ENCODE results near the gene SUN3.

The SUN3 gene, protein sequence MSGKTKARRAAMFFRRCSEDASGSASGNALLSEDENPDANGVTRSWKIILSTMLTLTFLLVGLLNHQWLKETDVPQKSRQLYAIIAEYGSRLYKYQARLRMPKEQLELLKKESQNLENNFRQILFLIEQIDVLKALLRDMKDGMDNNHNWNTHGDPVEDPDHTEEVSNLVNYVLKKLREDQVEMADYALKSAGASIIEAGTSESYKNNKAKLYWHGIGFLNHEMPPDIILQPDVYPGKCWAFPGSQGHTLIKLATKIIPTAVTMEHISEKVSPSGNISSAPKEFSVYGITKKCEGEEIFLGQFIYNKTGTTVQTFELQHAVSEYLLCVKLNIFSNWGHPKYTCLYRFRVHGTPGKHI

DNA sequence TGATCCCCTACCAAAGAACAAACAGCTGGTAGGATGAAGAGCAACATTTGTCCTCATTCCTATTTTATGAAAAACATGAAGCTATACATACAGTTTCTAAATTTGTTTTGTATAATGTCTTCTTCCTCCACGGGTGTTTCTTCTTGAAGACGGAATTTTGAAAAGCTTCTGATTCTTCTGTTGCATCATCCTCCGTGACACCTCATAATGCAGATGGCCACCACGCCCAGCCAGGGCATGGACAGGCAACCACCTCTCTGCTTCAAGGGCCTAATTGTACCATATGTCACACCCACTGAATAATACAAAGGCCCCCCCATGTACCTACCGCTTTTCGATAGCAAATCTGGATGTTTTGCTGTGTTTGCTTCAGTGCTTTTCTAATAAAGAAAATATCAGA is at the start of gene SUN3:
Gene SUN3, minus strand, starts transcription at position 170 of the 400 bp plus-strand sequence. Its CDS starts 169 bp downstream, at position 1.
- TF ChIP-seq JUND (IDR thresholded peaks at IDR 0.05; ENCODE audit: low read depth) = no peak
- no peak for DNase-seq (ENCODE audit: low read depth in 1 of 2, low spot score in 1 of 2)
- in situ Hi-C loops (cut with HindIII; ENCODE audit: low pct_unique_long_range_greater_than_20kb, low sequenced_read_pairs) = no loop called here

DNA sequence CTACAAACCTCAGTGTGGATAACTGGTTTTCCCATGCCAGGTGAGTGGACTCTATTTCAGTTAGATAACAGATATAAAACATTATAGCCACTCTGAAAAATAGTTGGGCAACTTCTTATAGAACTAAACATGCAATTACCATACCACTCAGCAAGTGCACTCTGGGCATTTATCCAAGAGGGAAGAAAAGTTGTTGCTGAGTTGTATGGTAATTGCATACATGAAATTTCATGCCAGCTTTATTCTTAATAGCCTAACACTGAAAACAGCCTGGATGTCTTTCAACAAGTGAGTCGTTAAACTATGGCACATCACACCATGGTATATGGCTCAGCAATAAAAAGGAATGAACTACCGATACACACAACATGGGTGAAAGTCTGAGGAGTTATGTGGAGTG is 49.6 kb upstream of the SUN3 start:
- TF ChIP-seq JUND (IDR thresholded peaks at IDR 0.05; ENCODE audit: low read depth) = no peak
- no peak for DNase-seq (ENCODE audit: low read depth in 1 of 2, low spot score in 1 of 2)
- in situ Hi-C loops (cut with HindIII; ENCODE audit: low pct_unique_long_range_greater_than_20kb, low sequenced_read_pairs) = no loop called here

DNA sequence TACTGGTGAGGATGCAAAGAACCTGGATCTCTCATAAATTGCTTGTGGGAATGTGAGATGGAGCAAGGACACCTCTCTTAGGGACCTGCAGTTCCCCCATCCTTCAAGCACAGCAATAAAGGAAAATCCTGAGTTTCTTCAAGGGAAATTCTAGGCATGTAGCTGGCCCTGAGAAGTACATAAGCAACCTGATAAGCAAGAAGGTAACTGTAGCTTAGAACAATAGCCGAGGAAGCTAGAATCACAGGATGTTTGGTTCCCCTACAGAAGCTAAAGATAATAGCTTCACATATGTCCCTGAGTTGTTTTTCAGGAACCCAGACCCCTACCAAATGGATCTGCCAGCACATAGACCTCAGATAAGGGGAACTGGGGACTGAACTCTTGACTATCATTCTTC is 48.5 kb upstream of the SUN3 start:
- in situ Hi-C loops (cut with HindIII; ENCODE audit: low pct_unique_long_range_greater_than_20kb, low sequenced_read_pairs) = no loop called here
- DNase-seq (ENCODE audit: low read depth in 1 of 2, low spot score in 1 of 2) = no peak
- TF ChIP-seq JUND (IDR thresholded peaks at IDR 0.05; ENCODE audit: low read depth) = no peak

DNA sequence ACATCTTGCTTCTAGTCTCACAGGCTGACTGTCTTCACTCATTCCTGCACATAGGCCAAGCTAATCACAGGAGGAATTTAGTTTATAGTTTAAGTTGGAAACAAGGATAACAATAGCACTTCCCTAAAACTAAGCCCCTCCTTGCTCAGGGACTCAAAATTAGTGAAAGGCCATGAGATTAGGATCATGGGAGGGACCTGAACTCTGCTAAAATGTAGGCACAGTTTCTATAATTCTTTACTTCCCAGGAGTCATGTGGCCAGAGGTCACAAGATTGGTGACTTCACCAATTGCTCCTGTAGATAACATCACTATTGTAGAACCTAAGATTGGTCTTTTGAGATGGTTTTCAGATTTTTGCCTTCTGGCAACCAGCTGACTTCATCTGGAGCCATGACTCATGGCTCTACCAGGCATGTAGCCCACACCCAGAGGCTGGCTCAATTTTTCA is 45.3 kb upstream of the SUN3 start:
- no peak for TF ChIP-seq JUND (IDR thresholded peaks at IDR 0.05; ENCODE audit: low read depth)
- in situ Hi-C loops (cut with HindIII; ENCODE audit: low pct_unique_long_range_greater_than_20kb, low sequenced_read_pairs) = no loop called here
- no peak for DNase-seq (ENCODE audit: low read depth in 1 of 2, low spot score in 1 of 2)

DNA sequence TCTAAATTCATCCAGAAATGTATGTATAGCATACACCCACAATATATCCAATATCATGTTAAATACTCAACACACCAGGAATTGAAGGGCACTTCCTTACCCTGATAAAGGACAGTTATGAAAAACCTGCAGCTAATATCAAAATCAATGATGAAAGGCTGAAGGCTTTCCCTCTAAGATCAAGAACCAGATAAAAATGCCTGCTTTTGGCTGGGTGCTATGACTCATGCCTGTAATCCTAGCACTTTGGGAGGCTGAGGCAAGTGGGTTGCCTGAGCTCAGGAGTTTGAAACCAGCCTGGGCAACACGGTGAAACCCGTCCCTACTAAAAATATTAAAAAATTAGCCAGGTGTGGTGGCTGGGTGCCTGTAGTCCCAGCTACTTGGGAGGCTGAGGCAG is 38.6 kb upstream of the SUN3 start:
- DNase-seq (ENCODE audit: low read depth in 1 of 2, low spot score in 1 of 2) = no peak

DNA sequence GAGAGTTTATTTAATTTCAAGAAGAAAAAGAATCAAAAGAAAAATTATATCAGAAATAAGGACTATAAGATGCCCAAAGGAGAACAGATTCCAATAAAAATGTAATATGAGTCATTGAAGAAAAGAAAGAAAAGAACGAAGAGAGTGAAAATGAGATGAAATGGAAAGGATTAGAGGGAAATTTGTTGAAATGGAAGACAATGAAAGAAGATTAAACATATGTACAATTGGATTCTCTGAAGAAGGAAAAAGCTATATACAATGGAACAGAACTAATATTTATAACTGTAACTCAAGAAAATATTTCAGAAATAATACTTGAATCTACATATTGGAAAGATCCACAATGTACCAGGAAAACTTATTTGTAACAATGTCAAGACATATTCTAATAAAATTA is 35.1 kb upstream of the SUN3 start:
- in situ Hi-C loops (cut with HindIII; ENCODE audit: low pct_unique_long_range_greater_than_20kb, low sequenced_read_pairs) = no loop called here
- no peak for DNase-seq (ENCODE audit: low read depth in 1 of 2, low spot score in 1 of 2)
- no peak for TF ChIP-seq JUND (IDR thresholded peaks at IDR 0.05; ENCODE audit: low read depth)

More for the DNA sequence above, 38.6 kb upstream of the SUN3 start:
- in situ Hi-C loops (cut with HindIII; ENCODE audit: low pct_unique_long_range_greater_than_20kb, low sequenced_read_pairs) = no loop called here
- TF ChIP-seq JUND (IDR thresholded peaks at IDR 0.05; ENCODE audit: low read depth) = no peak

DNA sequence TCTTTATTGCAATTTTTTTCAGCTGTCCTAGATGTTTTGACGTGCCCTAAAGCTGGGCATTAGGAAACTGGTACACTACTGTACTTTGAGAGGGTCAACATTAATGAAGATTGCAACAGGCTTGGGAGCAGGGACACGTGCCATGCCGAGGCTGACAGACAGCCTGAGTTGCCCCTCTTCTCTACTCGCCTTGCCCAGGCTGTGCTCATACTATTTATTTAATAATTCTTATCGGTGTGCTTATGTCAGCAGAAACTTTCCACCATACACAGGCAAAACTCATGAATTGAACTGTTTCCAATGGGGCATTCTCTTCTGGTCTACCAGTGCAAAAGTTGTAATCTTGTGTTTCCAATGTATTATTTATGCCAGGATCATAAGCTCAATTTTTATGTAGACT is 30.8 kb upstream of the SUN3 start:
- in situ Hi-C loops (cut with HindIII; ENCODE audit: low pct_unique_long_range_greater_than_20kb, low sequenced_read_pairs) = no loop called here
- no peak for TF ChIP-seq JUND (IDR thresholded peaks at IDR 0.05; ENCODE audit: low read depth)
- DNase-seq (ENCODE audit: low read depth in 1 of 2, low spot score in 1 of 2) = no peak

DNA sequence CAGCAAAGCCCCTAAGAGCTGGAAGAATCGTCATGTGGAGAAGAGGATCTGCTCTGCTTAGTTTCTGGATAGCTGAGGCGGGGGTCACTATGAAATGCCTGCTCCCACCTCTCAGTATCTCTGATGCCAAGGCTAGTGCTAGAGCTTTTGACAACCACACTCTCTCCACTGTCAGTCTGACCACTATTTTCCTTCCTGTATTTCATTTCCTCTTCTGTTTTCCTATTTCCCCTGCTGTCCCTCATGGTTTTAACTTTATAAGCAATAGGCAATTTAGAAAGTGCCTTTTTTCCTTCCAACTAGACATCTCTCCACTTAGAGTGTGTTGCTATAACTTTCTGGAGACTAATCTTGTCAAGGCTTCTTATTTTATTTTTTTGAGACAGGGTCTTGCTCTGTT is 30.1 kb upstream of the SUN3 start:
- no peak for TF ChIP-seq JUND (IDR thresholded peaks at IDR 0.05; ENCODE audit: low read depth)
- in situ Hi-C loops (cut with HindIII; ENCODE audit: low pct_unique_long_range_greater_than_20kb, low sequenced_read_pairs) = no loop called here
- no peak for DNase-seq (ENCODE audit: low read depth in 1 of 2, low spot score in 1 of 2)

DNA sequence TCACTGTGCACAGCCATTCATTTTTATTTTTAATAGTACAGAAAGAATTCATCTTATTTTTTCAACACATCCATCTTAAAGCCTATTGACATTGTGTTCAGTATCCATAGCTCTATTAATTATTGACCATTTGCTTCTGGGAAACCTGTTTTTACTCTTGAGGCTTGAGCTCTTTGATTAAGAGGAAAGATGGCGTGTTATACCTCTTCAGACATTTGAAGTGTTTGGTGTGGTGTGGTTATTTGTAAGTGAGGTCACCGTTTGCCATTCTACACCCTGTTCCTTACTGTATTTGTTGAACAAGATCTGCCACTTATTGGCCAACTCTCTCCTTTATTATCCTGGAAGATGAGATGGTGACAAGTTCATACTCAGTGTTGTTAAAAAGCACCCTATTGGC is 24.8 kb upstream of the SUN3 start:
- in situ Hi-C loops (cut with HindIII; ENCODE audit: low pct_unique_long_range_greater_than_20kb, low sequenced_read_pairs) = no loop called here
- no peak for TF ChIP-seq JUND (IDR thresholded peaks at IDR 0.05; ENCODE audit: low read depth)
- no peak for DNase-seq (ENCODE audit: low read depth in 1 of 2, low spot score in 1 of 2)

DNA sequence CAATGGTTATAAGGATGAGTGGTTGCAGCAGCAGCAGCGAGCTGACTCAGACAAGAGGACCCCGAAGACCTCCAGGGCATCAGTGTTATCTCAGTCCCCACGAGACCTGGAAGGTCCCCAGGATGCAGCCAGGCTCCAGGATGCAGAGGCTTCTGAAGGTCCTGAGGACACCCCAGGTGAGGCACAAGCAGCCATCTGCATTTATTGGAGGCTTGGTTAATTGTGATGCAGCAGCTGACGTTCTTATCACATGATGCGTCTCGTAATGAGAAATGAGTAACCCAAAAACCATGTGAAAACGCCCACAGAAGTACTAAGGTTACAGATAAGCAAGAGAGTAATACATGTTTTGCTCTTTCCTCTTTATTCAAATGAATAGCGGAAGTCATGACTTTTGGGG is 23.8 kb upstream of the SUN3 start:
- no peak for TF ChIP-seq JUND (IDR thresholded peaks at IDR 0.05; ENCODE audit: low read depth)
- in situ Hi-C loops (cut with HindIII; ENCODE audit: low pct_unique_long_range_greater_than_20kb, low sequenced_read_pairs) = no loop called here
- no peak for DNase-seq (ENCODE audit: low read depth in 1 of 2, low spot score in 1 of 2)

DNA sequence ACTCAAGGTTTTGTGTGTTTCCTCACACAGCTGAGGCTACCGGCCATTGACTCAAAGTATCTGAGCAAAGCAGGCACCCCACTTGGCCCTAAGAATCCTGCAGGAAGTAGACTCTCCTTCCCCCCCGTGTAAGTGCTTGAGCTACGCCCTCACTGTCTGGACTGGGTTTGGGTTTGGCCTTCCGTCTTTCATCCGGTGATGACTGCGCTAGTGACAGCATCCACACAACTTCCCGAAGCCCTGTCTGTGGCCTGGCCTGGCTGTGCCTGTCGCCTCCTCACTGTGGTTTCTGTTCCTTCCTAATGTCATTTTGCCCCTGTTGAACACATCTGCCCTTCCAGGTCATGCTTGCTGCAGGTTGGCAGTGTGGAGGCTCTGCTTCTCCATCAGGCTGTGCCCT is 20.9 kb upstream of the SUN3 start:
- DNase-seq (ENCODE audit: low read depth in 1 of 2, low spot score in 1 of 2) = no peak
- in situ Hi-C loops (cut with HindIII; ENCODE audit: low pct_unique_long_range_greater_than_20kb, low sequenced_read_pairs) = no loop called here
- TF ChIP-seq JUND (IDR thresholded peaks at IDR 0.05; ENCODE audit: low read depth) = no peak

DNA sequence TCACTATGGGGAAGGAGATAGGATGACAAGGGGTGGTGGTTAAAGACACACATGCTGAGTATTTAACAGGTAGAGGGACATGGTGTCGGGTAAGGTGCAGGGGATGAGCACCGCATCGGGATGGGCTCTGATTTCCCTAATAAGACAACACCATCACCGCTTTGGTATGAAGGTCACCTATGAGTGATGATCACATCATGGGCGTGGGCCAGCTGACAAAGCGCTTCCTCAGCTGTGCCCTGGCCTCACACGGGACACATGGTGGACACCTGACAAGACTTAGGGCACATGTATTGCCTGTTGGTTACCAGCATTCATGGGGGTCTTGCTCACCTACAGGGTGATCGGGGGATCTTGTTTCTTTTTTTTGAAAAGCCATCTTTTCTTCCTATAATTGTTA is 19.2 kb upstream of the SUN3 start:
- in situ Hi-C loops (cut with HindIII; ENCODE audit: low pct_unique_long_range_greater_than_20kb, low sequenced_read_pairs) = no loop called here
- no peak for DNase-seq (ENCODE audit: low read depth in 1 of 2, low spot score in 1 of 2)
- TF ChIP-seq JUND (IDR thresholded peaks at IDR 0.05; ENCODE audit: low read depth) = no peak

DNA sequence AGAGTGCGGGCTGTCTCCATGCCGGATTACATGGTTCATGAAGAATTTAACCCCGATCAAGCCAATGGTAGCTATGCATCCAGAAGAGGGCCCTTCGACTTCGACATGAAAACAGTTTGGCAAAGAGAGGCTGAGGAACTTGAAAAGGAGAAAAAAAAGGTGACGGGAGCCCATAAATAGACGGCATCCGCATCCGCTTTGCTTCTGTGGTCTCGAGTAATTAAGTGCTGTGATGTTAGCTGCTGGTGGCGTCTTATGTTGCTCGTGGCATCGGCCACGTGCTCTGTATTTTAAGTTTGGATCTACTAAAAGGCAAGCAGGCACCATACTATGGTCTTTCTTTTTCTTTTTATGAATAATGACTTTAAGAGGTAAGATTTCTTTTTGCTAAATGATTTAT is 17.6 kb upstream of the SUN3 start:
- DNase-seq (ENCODE audit: low read depth in 1 of 2, low spot score in 1 of 2) = no peak
- in situ Hi-C loops (cut with HindIII; ENCODE audit: low pct_unique_long_range_greater_than_20kb, low sequenced_read_pairs) = no loop called here
- TF ChIP-seq JUND (IDR thresholded peaks at IDR 0.05; ENCODE audit: low read depth) = no peak

DNA sequence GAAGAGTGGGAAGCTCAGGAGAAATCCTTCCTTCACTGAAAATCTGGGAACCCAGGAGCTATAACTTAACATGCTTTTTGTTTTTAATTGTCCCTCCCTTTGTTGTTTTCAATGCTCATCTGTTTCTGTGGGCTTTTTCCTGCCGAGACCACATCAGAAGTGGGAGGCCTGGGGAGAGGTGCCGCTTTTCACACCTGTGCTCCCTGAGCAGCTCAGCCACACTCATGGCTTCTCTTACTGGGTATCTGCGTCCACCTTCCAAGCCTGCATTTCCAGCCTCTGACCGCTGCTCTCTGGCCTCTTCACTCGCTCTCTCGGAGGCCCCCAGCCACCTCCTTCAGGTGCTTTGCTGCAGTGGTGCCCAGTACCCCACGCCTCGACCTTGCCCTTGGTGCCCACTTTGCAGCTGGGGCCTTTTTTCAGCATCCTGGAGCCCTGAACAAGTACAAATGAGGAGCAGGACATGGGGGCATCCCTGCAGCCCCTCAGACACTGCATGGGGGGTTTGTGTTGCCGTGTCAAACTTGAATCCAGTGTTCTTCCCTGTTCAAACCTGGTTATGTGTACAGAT is 16.4 kb upstream of the SUN3 start:
- in situ Hi-C loops (cut with HindIII; ENCODE audit: low pct_unique_long_range_greater_than_20kb, low sequenced_read_pairs) = no loop called here
- no peak for DNase-seq (ENCODE audit: low read depth in 1 of 2, low spot score in 1 of 2)
- no peak for TF ChIP-seq JUND (IDR thresholded peaks at IDR 0.05; ENCODE audit: low read depth)
